DLD1 (cell line): ENCODE data around the gene PLCB1.

ENCODE experiments used
- in situ Hi-C: cut with HindIII; loops from 2 replicates; pipeline ENCODE4 v1.10.0; 2017; ENCODE audit warnings: low sequenced_read_pairs

The PLCB1 gene

GRCh38 chr20:8128291-8129060, 3.6 kb upstream of the PLCB1 start:
- in situ Hi-C loops = no loop called here

GRCh38 chr20:8129211-8129976, 2.7 kb upstream of the PLCB1 start:
- in situ Hi-C loops = no loop called here

- in situ Hi-C loops = no loop called here
These were observed 1.1 kb upstream of the PLCB1 start for GRCh38 chr20:8130840-8131526.

- in situ Hi-C loops = no loop called here
These were observed 631 bp downstream of the PLCB1 start for GRCh38 chr20:8132484-8133309.

- in situ Hi-C loops = no loop called here
These were observed 1.3 kb downstream of the PLCB1 start for GRCh38 chr20:8133310-8133768.

- in situ Hi-C loops = no loop called here
These were observed 1.9 kb downstream of the PLCB1 start for GRCh38 chr20:8133851-8134451.

- in situ Hi-C loops = no loop called here
These were observed 7.8 kb downstream of the PLCB1 start for GRCh38 chr20:8139899-8140298.

- in situ Hi-C loops = no loop called here
These were observed 11.4 kb downstream of the PLCB1 start for GRCh38 chr20:8143474-8143873.

GRCh38 chr20:8144282-8145245, 12.5 kb downstream of the PLCB1 start:
- in situ Hi-C loops = no loop called here

- in situ Hi-C loops = no loop called here
These were observed 13.4 kb downstream of the PLCB1 start for GRCh38 chr20:8145246-8146168.

GRCh38 chr20:8147476-8147875, 15.4 kb downstream of the PLCB1 start:
- in situ Hi-C loops = no loop called here

GRCh38 chr20:8148501-8148900, 16.4 kb downstream of the PLCB1 start:
- in situ Hi-C loops = no loop called here

- in situ Hi-C loops = no loop called here
These were observed 18.5 kb downstream of the PLCB1 start for GRCh38 chr20:8150591-8150990.

- in situ Hi-C loops = no loop called here
These were observed 19.3 kb downstream of the PLCB1 start for GRCh38 chr20:8151372-8151771.

- in situ Hi-C loops = no loop called here
These were observed 20.1 kb downstream of the PLCB1 start for GRCh38 chr20:8152183-8152582.

GRCh38 chr20:8152847-8153246, 20.8 kb downstream of the PLCB1 start:
- in situ Hi-C loops = no loop called here

- in situ Hi-C loops = no loop called here
These were observed 21.3 kb downstream of the PLCB1 start for GRCh38 chr20:8153281-8153908.

- in situ Hi-C loops = no loop called here
These were observed 22.6 kb downstream of the PLCB1 start for GRCh38 chr20:8154638-8155037.
